Glutamatergic neuron (in vitro differentiated cells): Measurements from ENCODE around the gene MSL3. TPM values are rescaled to one million over a fixed set of nuclear protein-coding genes. Genes with fewer than 3 reads are reported as not detected.

ENCODE experiments used
- DNase-seq: peaks from one replicate; pipeline ENCODE4 v3.0.0; 2022
- H3K27ac Mint-ChIP-seq: one replicate; pipeline ENCODE4 v1.8.0; 2020; ENCODE audit warnings: mild to moderate bottlenecking, mixed read lengths, inconsistent platforms; ENCODE audit not compliant: unreplicated experiment
- H3K27me3 Mint-ChIP-seq: one replicate; pipeline ENCODE4 v1.8.0; 2020; ENCODE audit warnings: mild to moderate bottlenecking, moderate library complexity, mixed read lengths, inconsistent platforms; ENCODE audit not compliant: unreplicated experiment
- H3K36me3 Mint-ChIP-seq: one replicate; pipeline ENCODE4 v1.8.0; 2020; ENCODE audit warnings: mild to moderate bottlenecking, mixed read lengths, inconsistent platforms; ENCODE audit not compliant: unreplicated experiment
- H3K4me1 Mint-ChIP-seq: one replicate; pipeline ENCODE4 v1.8.0; 2020; ENCODE audit warnings: mild to moderate bottlenecking, low read depth, mixed read lengths, inconsistent platforms; ENCODE audit not compliant: unreplicated experiment
- H3K4me3 Mint-ChIP-seq: one replicate; pipeline ENCODE4 v1.8.0; 2020; ENCODE audit warnings: mild to moderate bottlenecking, mixed read lengths, inconsistent platforms; ENCODE audit not compliant: unreplicated experiment
- H3K9me3 Mint-ChIP-seq: one replicate; pipeline ENCODE4 v1.8.0; 2020; ENCODE audit warnings: mild to moderate bottlenecking, moderate library complexity, mixed read lengths, inconsistent platforms; ENCODE audit not compliant: unreplicated experiment
- total RNA-seq: library from RNA; stranded (reverse); fragmentation: NEBNext Ultra II Directional; extraction: Animal tissue kit (Norgen Biotek cat#: 25700); gene quantifications from one replicate; pipeline ENCODE4 v1.2.1, GENCODE V29; 2021; ENCODE audit not compliant: unreplicated experiment
- TF ChIP-seq, protein P1 (sequence below): fragments of 200-600 bp; sonication (generic); IDR thresholded peaks from one replicate; pipeline ENCODE4 v1.5.0; 2021; ENCODE audit not compliant: partially characterized antibody, unreplicated experiment

The MSL3 gene
- total RNA-seq, 1 donor from 2014 or later: 25.5 TPM

DNA sequence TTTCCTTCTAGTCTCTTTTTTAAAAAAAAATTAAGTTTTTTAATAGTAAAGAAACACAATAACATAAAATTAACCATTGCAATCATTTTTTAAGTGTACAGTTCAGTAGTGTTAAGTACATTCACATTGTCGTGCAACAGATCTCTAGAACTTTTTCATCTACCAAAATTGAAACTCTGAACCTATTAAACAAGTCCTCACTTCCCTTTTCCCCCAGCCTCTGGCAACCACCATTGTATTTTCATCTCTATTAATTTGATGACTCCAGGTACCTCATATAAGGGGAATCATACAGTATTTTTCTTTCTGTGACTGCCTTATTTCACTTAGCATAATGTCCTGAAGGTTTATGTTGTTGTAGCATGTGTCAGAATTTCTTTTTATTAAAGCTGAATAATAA is 31.8 kb downstream of the MSL3 start:
- TF ChIP-seq, protein P1, sequence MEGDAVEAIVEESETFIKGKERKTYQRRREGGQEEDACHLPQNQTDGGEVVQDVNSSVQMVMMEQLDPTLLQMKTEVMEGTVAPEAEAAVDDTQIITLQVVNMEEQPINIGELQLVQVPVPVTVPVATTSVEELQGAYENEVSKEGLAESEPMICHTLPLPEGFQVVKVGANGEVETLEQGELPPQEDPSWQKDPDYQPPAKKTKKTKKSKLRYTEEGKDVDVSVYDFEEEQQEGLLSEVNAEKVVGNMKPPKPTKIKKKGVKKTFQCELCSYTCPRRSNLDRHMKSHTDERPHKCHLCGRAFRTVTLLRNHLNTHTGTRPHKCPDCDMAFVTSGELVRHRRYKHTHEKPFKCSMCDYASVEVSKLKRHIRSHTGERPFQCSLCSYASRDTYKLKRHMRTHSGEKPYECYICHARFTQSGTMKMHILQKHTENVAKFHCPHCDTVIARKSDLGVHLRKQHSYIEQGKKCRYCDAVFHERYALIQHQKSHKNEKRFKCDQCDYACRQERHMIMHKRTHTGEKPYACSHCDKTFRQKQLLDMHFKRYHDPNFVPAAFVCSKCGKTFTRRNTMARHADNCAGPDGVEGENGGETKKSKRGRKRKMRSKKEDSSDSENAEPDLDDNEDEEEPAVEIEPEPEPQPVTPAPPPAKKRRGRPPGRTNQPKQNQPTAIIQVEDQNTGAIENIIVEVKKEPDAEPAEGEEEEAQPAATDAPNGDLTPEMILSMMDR: no peak
- Mint-ChIP-seq H3K4me1 (no peaks in the 10 kb centered on the region), H3K36me3 (no peaks in the 10 kb centered on the region), H3K27me3 (no peaks in the 10 kb centered on the region), H3K9me3 (no peaks in the 10 kb centered on the region), H3K27ac (no peak overlapping the region), H3K4me3 (no peak overlapping the region)
- DNase-seq: no peak

GRCh38 chrX:11791090-11791489 is 33.1 kb downstream of the MSL3 start:
- no peaks in the 10 kb centered on the region for H3K27me3 Mint-ChIP-seq
- H3K27ac Mint-ChIP-seq: no peak overlapping the region
- H3K4me1 Mint-ChIP-seq: no peaks in the 10 kb centered on the region
- DNase-seq: no peak
- no peaks in the 10 kb centered on the region for H3K9me3 Mint-ChIP-seq
- H3K36me3 Mint-ChIP-seq: no peaks in the 10 kb centered on the region
- H3K4me3 Mint-ChIP-seq: no peak overlapping the region
- TF ChIP-seq, protein P1: no peak

GRCh38 chrX:11791537-11791936 is 33.5 kb downstream of the MSL3 start:
- H3K4me3 Mint-ChIP-seq: no peak overlapping the region
- no peaks in the 10 kb centered on the region for H3K27me3 Mint-ChIP-seq
- TF ChIP-seq, protein P1: no peak
- H3K4me1 Mint-ChIP-seq: no peaks in the 10 kb centered on the region
- H3K9me3 Mint-ChIP-seq: no peaks in the 10 kb centered on the region
- no peaks in the 10 kb centered on the region for H3K36me3 Mint-ChIP-seq
- no peak for DNase-seq
- H3K27ac Mint-ChIP-seq: no peak overlapping the region

GRCh38 chrX:11792461-11793421 is 34.7 kb downstream of the MSL3 start:
- no peaks in the 10 kb centered on the region for H3K36me3 Mint-ChIP-seq
- DNase-seq: no peak
- H3K4me3 Mint-ChIP-seq: no peak overlapping the region
- TF ChIP-seq, protein P1: no peak
- H3K27ac Mint-ChIP-seq: no peak overlapping the region
- H3K27me3 Mint-ChIP-seq: no peaks in the 10 kb centered on the region
- H3K4me1 Mint-ChIP-seq: no peaks in the 10 kb centered on the region
- no peaks in the 10 kb centered on the region for H3K9me3 Mint-ChIP-seq

GRCh38 chrX:11793734-11794133 is 35.7 kb downstream of the MSL3 start:
- Mint-ChIP-seq H3K4me3 (no peak overlapping the region), H3K36me3 (no peaks in the 10 kb centered on the region)
- TF ChIP-seq, protein P1: no peak

More at GRCh38 chrX:11793734-11794133, 35.7 kb downstream of the MSL3 start:
- no peaks in the 10 kb centered on the region for H3K9me3 Mint-ChIP-seq
- H3K27me3 Mint-ChIP-seq: no peaks in the 10 kb centered on the region
- no peaks in the 10 kb centered on the region for H3K4me1 Mint-ChIP-seq
- no peak overlapping the region for H3K27ac Mint-ChIP-seq
- no peak for DNase-seq
